Measurements from ENCODE around the gene WWTR1.

DNA sequence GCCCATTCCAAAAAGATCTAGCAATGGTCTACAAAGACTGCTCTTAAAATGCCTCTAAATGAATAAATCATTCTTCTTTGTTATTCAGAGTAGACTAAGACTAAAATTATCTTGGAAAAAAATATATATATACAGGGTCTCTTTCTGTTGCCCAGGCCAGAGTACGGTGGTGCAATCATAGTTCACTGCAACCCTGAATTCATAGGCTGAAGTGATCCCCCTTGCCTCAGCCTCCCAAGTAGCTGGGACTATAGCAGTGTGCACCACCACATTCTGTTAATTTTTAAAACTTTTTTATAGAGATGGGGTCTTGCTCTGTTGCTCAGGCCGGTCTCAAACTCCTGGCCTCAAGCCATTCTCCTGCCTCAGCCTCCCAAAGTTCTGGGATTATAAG, 18.7 kb downstream of the WWTR1 start:
- TF ChIP-seq, protein P1, sequence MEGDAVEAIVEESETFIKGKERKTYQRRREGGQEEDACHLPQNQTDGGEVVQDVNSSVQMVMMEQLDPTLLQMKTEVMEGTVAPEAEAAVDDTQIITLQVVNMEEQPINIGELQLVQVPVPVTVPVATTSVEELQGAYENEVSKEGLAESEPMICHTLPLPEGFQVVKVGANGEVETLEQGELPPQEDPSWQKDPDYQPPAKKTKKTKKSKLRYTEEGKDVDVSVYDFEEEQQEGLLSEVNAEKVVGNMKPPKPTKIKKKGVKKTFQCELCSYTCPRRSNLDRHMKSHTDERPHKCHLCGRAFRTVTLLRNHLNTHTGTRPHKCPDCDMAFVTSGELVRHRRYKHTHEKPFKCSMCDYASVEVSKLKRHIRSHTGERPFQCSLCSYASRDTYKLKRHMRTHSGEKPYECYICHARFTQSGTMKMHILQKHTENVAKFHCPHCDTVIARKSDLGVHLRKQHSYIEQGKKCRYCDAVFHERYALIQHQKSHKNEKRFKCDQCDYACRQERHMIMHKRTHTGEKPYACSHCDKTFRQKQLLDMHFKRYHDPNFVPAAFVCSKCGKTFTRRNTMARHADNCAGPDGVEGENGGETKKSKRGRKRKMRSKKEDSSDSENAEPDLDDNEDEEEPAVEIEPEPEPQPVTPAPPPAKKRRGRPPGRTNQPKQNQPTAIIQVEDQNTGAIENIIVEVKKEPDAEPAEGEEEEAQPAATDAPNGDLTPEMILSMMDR (conservative IDR thresholded peaks at IDR 0.05; ENCODE audit: low read depth in 2 of 2), result no peak
- TF ChIP-seq POLR2AphosphoS5 (IDR thresholded peaks at IDR 0.05; ENCODE audit: low read depth) (no peak), EZH2 (IDR thresholded peaks at IDR 0.05; ENCODE audit: low read depth, unreplicated experiment) (no peak), EZH2phosphoT487 (IDR thresholded peaks at IDR 0.05; ENCODE audit: unreplicated experiment) (no peak), ZNF114 (CRISPR knock-in tag; IDR thresholded peaks at IDR 0.05) (no peak), STAT1 (IDR thresholded peaks at IDR 0.05; ENCODE audit: unreplicated experiment) (no peak), CREB1 (CRISPR knock-in tag; IDR thresholded peaks at IDR 0.05; ENCODE audit: low read depth) (no peak)
- TF ChIP-seq, protein P2, sequence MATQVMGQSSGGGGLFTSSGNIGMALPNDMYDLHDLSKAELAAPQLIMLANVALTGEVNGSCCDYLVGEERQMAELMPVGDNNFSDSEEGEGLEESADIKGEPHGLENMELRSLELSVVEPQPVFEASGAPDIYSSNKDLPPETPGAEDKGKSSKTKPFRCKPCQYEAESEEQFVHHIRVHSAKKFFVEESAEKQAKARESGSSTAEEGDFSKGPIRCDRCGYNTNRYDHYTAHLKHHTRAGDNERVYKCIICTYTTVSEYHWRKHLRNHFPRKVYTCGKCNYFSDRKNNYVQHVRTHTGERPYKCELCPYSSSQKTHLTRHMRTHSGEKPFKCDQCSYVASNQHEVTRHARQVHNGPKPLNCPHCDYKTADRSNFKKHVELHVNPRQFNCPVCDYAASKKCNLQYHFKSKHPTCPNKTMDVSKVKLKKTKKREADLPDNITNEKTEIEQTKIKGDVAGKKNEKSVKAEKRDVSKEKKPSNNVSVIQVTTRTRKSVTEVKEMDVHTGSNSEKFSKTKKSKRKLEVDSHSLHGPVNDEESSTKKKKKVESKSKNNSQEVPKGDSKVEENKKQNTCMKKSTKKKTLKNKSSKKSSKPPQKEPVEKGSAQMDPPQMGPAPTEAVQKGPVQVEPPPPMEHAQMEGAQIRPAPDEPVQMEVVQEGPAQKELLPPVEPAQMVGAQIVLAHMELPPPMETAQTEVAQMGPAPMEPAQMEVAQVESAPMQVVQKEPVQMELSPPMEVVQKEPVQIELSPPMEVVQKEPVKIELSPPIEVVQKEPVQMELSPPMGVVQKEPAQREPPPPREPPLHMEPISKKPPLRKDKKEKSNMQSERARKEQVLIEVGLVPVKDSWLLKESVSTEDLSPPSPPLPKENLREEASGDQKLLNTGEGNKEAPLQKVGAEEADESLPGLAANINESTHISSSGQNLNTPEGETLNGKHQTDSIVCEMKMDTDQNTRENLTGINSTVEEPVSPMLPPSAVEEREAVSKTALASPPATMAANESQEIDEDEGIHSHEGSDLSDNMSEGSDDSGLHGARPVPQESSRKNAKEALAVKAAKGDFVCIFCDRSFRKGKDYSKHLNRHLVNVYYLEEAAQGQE (IDR thresholded peaks at IDR 0.05; ENCODE audit: unreplicated experiment), result no peak
- TF ChIP-seq, protein P3, sequence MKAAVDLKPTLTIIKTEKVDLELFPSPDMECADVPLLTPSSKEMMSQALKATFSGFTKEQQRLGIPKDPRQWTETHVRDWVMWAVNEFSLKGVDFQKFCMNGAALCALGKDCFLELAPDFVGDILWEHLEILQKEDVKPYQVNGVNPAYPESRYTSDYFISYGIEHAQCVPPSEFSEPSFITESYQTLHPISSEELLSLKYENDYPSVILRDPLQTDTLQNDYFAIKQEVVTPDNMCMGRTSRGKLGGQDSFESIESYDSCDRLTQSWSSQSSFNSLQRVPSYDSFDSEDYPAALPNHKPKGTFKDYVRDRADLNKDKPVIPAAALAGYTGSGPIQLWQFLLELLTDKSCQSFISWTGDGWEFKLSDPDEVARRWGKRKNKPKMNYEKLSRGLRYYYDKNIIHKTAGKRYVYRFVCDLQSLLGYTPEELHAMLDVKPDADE (IDR thresholded peaks at IDR 0.05), result no peak

Data from GM23338 (cell line).